ENCODE results near the gene ZNF43. TPM values are rescaled to one million over a fixed set of nuclear protein-coding genes. Genes with fewer than 3 reads are reported as not detected.
"Not testable (repeated sequence)": the region's sequence is repeated elsewhere in the genome, so short reads cannot be mapped to it uniquely, and the experiment has no call there.

The ZNF43 gene
- total RNA-seq, 1 donor from 2014 or later, result 28.1 TPM

DNA sequence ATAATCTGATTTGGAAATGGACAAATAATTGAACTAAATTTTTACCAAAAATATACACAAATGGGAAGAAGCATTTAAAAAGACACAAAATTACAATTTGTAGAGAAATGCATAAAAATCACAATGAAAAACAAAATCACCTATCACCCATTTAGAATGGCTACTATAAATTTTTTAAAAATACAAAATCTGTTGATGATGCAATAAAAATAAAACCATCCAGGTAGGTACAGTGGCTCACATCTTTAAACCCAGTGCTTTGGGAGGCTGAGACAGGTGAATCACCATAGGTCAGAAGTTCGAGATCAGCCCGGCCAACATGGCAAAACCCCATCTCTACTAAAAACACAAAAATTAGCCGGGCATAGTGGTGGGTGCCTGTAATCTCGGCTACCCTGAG, 23.5 kb downstream of the ZNF43 start:
- intact Hi-C loops (cut with micrococcal nuclease), result no loop called here

GRCh38 chr19:21808400-21809000, 27.5 kb downstream of the ZNF43 start:
- intact Hi-C loops (cut with micrococcal nuclease), result not testable (repeated sequence)

DNA sequence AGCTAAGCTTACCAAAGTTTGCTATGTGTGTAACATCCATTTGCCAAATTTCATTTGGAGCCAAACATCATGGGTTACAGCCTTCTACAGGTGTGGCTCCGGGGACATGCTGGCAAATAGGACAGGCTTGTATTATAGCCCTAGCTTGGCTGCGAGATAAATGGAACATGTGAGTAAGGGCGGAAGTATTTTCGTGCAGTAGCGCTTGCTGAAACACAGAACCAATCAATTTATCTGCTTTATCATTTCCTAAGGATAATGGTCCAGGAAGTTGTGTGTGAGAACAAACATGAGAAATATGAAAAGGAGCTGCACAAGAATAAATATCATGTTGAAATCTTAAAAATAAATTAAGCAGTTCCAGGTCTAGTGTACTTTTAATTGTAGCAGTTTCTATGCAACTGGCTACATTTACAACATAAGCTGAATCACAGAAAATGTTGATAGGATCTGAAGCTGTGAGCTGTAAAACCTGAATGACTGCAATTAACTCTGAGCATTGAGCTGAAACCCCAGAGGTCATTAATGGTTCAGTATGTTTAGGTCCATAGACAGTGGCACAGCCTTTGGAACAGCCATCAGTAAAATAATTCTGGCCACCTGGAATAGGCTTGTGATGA, 46.4 kb downstream of the ZNF43 start:
- intact Hi-C loops (cut with micrococcal nuclease), result no loop called here

GRCh38 chr19:21786936-21787335, 49.0 kb downstream of the ZNF43 start:
- intact Hi-C loops (cut with micrococcal nuclease), result no loop called here

- intact Hi-C loops (cut with micrococcal nuclease), result not testable (repeated sequence)
Measured at GRCh38 chr19:21775792-21776191, 60.2 kb downstream of the ZNF43 start.

GRCh38 chr19:21767065-21767800, 68.7 kb downstream of the ZNF43 start, which contains the start of gene ZNF100:
TSS of gene ZNF100 (minus strand) at chr19:21767579. CDS start at chr19:21767429, 150 bp downstream.
- intact Hi-C loops (cut with micrococcal nuclease), result loop anchor here (1.0 to 5.0 kb wide), 11 partner anchors 69 to 990 kb away; partner anchors contain the start of genes ZNF257, ZNF429, ZNF43 and ZNF430

DNA sequence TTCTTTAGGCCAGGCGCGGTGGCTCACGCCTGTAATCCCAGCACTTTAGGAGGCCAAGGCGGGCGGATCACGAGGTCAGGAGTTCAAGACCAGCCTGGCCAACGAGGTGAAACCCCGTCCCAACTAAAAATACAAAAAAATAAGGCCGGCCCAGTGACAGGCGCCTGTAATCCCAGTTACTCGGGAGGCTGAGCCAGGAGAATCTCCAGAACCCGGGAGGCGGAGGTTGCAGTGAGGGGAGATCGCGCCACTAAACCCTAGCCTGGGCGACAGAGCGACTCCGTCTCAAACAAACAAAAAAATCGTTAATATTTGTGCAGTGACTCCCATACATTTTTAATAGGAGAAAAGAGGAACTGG, 69.3 kb downstream of the ZNF43 start:
- intact Hi-C loops (cut with micrococcal nuclease), result loop anchor here (1.0 to 5.0 kb wide), 11 partner anchors 70 to 990 kb away; partner anchors contain the start of genes ZNF257, ZNF429, ZNF43 and ZNF430

DNA sequence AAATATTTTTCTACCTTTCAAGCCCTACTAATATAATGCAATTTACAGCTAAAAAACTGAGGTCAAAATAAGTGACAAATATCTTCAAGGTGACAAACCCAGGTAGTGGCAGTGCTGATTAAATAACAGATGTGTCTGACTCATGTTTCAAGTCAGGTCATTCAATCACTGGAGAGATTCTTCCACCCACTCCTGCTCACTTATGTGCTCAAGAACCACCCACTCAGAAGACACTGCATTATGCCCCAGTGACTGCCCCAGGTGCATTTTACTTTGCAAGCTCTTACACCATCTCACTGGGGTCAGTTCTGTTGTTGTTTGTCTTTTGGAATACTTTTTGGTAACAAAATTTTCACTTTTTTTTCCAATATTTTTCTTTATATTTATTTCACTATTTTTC, 70.8 kb downstream of the ZNF43 start:
- intact Hi-C loops (cut with micrococcal nuclease), result loop anchor here (5.0 kb wide), 2 partner anchors 623 to 683 kb away; partner anchors contain the start of genes ZNF431 and ZNF714

GRCh38 chr19:21761547-21761946, 74.4 kb downstream of the ZNF43 start:
- intact Hi-C loops (cut with micrococcal nuclease), result not testable (repeated sequence)

GRCh38 chr19:21758296-21758695, 77.7 kb downstream of the ZNF43 start:
- intact Hi-C loops (cut with micrococcal nuclease), result no loop called here

GRCh38 chr19:21755555-21755954, 80.4 kb downstream of the ZNF43 start:
- intact Hi-C loops (cut with micrococcal nuclease), result not testable (repeated sequence)

Other genes starting within 250 kb of the ZNF43 start
- 16.4 and 20.0 TPM in 2 replicates for gene ZNF100, start 68.6 kb downstream of the ZNF43 start, total RNA-seq
- gene ZNF208, start 174.8 kb upstream of the ZNF43 start, total RNA-seq, result 0.05 and 0.12 TPM in 2 replicates
- 4.2 and 5.0 TPM in 2 replicates for gene ZNF257, start 216.3 kb upstream of the ZNF43 start, total RNA-seq